ENCODE measurements around the gene DICER1.

DICER1 gene

DNA sequence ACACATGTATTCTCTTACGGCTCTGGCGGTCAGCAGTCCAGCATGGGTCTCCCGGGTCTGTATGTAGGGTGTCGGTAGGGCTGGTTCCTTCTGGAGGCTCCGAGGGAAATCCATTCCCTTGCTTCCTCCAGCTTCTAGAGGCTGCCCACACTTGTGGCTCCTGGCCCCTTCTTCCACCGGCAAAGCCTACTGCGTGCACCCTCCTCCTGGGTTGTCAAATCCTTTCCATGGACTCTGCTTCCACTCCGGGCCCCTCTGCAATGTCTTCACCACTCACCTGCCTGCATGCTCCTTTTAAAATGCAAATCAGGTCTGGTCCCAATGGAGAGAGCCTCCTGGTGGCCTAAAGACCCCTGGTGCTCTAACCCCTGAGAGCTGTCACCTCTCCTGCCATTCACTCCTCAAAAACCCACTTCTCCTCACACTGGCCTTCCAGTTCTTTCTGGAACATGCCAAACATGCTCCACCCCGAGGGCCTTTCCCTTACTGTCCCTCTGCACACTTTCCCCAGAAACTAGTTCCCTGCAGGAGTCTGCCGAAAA, 108.5 kb downstream of the DICER1 start:
- no peak for DNase-seq (ENCODE audit: low read depth, low spot score)
- TF ChIP-seq, protein P1, sequence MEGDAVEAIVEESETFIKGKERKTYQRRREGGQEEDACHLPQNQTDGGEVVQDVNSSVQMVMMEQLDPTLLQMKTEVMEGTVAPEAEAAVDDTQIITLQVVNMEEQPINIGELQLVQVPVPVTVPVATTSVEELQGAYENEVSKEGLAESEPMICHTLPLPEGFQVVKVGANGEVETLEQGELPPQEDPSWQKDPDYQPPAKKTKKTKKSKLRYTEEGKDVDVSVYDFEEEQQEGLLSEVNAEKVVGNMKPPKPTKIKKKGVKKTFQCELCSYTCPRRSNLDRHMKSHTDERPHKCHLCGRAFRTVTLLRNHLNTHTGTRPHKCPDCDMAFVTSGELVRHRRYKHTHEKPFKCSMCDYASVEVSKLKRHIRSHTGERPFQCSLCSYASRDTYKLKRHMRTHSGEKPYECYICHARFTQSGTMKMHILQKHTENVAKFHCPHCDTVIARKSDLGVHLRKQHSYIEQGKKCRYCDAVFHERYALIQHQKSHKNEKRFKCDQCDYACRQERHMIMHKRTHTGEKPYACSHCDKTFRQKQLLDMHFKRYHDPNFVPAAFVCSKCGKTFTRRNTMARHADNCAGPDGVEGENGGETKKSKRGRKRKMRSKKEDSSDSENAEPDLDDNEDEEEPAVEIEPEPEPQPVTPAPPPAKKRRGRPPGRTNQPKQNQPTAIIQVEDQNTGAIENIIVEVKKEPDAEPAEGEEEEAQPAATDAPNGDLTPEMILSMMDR (IDR thresholded peaks at IDR 0.05; ENCODE audit: low read depth, low read length): no peak
- in situ Hi-C loops (cut with HindIII; ENCODE audit: low sequenced_read_pairs): no loop called here
- H3K4me3 ChIP-seq (ENCODE audit: low read depth, low read length): no peak overlapping the region

DNA sequence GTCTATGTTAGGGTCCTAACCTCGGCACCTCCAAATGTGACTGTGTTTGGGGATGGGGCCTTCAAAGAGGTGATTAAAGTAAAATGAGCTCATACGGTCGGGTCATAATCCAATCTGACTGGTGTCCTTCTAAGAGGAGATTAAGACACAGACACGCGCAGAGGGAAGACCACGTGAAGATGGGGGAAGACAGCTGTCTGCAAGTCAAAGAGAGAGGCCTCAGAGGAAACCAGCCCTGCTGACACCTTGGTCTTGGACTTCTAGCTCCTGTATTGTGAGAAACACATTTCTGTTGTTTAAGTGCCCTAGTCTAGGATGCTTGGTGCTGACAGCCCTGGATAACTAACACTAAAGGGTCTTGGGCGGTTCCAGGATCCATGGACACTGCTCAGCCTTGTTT, 109.6 kb downstream of the DICER1 start:
- DNase-seq (ENCODE audit: low read depth, low spot score): no peak
- in situ Hi-C loops (cut with HindIII; ENCODE audit: low sequenced_read_pairs): no loop called here
- TF ChIP-seq, protein P1 (IDR thresholded peaks at IDR 0.05; ENCODE audit: low read depth, low read length): no peak
- H3K4me3 ChIP-seq (ENCODE audit: low read depth, low read length): no peak overlapping the region

DNA sequence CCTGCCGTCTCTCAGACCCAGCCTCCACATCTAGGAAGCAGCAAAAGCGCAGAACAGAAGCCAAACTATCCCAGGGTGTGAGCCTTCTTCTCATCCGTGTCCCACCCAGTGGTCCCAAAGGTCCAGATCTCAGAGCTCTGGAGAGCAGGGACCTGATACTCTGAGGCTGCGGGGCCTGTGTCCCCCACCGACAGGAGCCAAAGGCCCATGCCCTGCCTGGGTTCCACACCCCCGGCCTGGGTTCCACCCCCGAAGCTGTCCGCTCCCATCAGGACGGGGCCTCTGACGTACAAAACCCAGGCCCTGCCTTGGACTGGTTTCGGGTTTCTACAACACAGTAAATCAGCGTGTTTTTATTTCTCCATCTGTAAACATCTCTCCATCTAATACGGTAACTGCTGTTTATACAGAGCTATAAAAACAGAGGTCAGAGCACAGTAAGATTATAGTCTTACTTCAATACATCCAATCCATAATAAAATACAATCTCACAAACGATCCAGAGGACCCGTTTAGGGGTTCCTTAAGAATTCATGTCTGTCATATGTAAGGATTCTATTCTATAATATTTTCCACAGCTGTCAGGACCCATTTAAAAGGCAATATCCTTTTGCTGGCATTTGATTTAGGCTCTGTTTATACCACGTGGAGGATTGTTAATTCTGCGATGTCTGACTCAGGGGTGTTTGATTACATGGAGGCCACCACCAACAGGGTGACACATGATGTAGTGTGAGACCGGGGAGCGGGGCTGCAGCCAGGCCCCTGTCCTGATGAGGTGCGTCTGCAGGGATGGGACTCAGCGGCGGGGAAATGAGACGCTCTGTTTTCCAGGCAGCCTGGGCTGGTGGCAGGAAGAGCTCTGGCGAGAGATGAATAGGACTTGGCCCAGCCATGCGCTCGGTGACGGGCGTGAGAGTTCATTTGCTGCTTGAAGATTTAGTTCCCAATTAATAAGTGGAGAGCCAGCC, 110.3 kb downstream of the DICER1 start:
- TF ChIP-seq, protein P1 (IDR thresholded peaks at IDR 0.05; ENCODE audit: low read depth, low read length): no peak
- no peak for DNase-seq (ENCODE audit: low read depth, low spot score)
- H3K4me3 ChIP-seq (ENCODE audit: low read depth, low read length): no peak overlapping the region
- in situ Hi-C loops (cut with HindIII; ENCODE audit: low sequenced_read_pairs): no loop called here

DNA sequence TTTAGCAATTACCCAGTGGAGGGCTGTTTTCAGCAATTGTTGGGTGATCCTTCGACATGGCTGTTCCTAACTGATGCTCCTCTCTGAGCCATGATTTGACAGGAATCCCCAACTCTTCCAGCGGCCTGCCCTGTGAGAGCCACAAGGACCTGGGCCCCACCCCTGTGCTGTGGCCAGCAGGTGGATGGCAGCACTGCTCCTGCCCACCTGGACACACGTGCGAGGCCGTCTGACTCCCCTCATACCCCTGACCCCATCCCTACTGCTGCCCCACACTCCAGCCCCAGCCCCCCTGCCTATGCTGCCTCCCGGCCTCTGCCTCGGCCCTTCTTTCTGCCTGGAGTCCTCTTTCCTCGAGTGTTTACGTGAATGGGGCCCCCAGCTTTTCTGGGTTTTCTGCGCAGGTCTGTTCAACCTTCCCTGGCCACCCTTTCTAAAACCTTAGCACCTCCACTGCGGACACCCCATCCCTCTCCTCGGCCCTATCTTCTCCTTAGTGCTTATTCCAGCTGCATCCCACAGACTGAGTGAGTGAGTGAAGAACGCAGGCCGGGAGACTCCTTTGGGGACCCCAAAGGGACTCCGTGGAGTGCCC, 111.4 kb downstream of the DICER1 start:
- in situ Hi-C loops (cut with HindIII; ENCODE audit: low sequenced_read_pairs): no loop called here
- H3K4me3 ChIP-seq (ENCODE audit: low read depth, low read length): no peak overlapping the region
- no peak for DNase-seq (ENCODE audit: low read depth, low spot score)
- TF ChIP-seq, protein P1 (IDR thresholded peaks at IDR 0.05; ENCODE audit: low read depth, low read length): no peak

DNA sequence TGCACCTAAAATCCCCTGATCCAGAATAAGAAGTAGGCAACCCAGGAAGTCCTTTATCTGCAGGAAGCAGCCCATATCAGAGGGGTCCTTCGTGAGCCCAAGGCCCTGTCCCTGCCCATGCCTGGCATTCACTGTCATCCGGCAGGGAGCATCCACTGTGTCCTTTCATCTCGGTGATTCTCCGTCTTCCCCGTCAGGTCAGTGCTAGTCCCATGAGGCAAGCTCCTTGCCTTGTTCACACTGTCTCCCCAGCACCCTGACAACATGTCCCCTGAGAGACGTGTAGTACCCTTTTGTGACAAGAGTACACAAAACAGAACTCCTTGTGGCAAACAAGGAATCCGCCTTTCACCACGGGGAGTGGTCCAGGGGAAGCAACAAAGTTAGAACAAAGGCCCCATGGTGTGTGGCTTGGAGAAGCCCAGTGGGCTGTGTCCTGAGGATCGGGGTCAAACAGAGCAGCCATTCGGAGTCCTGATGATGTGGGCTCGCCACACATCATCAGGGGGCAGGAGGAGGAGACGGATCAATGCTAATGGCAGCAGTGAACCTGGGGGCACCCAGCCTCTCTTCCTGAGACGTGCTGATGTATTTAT, 112.1 kb downstream of the DICER1 start:
- no peak overlapping the region for H3K4me3 ChIP-seq (ENCODE audit: low read depth, low read length)
- in situ Hi-C loops (cut with HindIII; ENCODE audit: low sequenced_read_pairs): no loop called here
- TF ChIP-seq, protein P1 (IDR thresholded peaks at IDR 0.05; ENCODE audit: low read depth, low read length): no peak
- no peak for DNase-seq (ENCODE audit: low read depth, low spot score)

DNA sequence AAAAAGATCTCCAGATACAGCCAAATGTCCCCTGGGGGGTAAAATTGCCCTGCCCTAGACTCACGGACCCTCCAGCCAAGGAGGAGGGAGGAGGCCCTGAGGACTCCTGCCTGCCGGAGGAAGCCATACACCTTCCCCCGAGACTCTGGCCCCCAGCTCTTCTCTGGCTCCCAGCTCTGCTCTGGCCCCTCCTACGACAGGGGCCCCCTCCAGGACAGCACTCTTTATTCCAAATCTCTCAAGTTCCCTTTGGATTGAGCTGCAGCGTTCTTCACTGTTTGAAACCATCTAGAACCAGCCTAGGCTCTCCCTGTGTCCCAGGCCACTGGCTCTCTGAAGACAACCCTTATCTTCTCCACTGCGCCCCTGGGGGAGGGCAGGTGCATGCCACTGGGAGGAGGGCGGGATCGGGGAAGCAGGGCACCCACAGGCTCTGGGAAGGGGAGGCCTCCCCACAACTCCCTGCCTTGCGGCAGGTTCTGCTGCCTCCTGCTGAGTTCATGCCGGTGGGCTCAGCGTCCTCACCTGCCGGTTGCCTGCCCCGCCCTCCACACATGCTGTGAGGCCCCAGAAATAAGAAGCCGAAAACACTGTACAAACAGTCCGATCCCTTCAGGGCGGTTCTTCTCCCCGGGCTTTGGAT, 112.7 kb downstream of the DICER1 start:
- TF ChIP-seq, protein P1 (IDR thresholded peaks at IDR 0.05; ENCODE audit: low read depth, low read length): no peak
- DNase-seq (ENCODE audit: low read depth, low spot score): no peak
- in situ Hi-C loops (cut with HindIII; ENCODE audit: low sequenced_read_pairs): no loop called here
- H3K4me3 ChIP-seq (ENCODE audit: low read depth, low read length): no peak overlapping the region

Measured in astrocyte of the spinal cord (primary cell).